Loucy (cell line): Measurements from ENCODE around the gene CDR2L.

Experiments used
- EZH2phosphoT487 ChIP-seq: fragments of 200-600 bp; IDR thresholded peaks from 2 replicates; pipeline ENCODE4 v1.6.1; 2018; ENCODE audit warnings: antibody characterized with exemption, mild to moderate bottlenecking, moderate library complexity, borderline replicate concordance
- TF ChIP-seq, protein P1 (sequence below): fragments of 200-600 bp; sonication (generic); conservative IDR thresholded peaks from 2 replicates; pipeline ENCODE4 v1.5.1; 2014; ENCODE audit warnings: mild to moderate bottlenecking, antibody characterized with exemption, low read length

DNA sequence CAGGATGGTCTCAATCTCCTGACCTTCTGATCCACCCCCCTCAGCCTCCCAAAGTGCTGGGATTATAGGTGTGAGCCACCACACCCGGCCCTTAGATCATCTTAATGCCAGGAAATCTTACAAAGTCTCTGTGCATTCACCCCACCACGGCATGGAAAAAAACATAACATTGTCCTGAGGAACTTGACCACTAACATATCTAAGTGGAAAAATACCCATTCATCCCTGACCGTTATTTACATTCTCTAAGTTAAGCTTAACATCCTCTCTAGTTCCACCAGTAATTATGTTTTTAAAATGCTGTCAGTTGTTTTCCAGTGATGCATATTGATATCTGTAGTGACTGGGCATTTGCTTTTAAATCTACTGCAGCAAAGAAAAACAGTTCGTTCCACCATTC is 11.5 kb upstream of the CDR2L start:
- TF ChIP-seq EZH2phosphoT487: no peak
- TF ChIP-seq, protein P1, sequence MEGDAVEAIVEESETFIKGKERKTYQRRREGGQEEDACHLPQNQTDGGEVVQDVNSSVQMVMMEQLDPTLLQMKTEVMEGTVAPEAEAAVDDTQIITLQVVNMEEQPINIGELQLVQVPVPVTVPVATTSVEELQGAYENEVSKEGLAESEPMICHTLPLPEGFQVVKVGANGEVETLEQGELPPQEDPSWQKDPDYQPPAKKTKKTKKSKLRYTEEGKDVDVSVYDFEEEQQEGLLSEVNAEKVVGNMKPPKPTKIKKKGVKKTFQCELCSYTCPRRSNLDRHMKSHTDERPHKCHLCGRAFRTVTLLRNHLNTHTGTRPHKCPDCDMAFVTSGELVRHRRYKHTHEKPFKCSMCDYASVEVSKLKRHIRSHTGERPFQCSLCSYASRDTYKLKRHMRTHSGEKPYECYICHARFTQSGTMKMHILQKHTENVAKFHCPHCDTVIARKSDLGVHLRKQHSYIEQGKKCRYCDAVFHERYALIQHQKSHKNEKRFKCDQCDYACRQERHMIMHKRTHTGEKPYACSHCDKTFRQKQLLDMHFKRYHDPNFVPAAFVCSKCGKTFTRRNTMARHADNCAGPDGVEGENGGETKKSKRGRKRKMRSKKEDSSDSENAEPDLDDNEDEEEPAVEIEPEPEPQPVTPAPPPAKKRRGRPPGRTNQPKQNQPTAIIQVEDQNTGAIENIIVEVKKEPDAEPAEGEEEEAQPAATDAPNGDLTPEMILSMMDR: no peak
